Endothelial cell of hepatic sinusoid (primary cell): ENCODE measurements around the gene TMEM263.

Source experiments
- in situ Hi-C: cut with HindIII; loops from 2 replicates; pipeline ENCODE4 v1.10.0; 2017; ENCODE audit warnings: low sequenced_read_pairs

TMEM263 gene

DNA sequence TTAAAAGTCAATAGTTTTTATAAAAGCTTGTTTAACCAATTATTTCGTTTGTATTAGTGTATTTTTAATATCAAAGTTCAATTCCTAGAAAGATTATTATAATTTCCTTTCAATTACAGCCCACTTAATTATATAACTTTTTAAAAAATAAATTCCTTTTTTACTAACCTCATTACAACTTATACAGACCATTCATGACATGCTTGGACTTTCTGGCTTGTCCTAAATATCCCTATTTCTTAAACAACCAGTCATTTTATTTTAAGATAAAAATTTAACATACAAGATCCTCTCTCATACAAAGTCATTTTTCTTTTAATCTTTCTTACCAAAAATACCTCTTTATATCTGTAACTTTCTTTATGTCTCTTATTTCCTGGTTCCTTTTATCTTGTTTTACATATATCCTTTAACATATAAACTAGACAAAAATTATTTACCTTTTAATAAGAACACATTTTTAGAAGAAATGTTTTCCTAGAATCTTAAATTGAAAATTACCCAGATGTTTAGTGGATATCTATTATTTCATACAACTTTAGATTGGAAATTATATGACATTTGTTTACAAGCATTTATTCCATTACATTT is 10.4 kb upstream of the TMEM263 start:
- in situ Hi-C loops: no loop called here

DNA sequence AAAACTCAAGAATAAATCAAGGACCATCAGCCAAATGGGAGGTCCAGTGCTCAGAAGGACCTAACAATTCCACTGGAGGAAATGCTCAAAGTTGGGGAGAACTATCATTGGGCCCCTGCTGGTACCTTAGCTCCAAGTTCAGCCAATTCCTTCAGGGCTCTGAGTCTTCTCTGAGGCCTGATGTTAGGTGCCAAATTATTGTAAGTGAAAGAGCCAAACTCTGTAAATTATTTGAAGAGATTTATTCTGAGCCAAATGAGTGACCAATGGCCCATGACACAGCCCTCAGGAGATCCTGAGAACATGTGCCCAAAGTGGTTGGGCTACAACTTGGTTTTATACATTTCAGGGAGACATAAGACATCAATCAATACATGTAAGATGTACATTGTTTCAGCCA is 8.2 kb upstream of the TMEM263 start:
- in situ Hi-C loops: no loop called here

DNA sequence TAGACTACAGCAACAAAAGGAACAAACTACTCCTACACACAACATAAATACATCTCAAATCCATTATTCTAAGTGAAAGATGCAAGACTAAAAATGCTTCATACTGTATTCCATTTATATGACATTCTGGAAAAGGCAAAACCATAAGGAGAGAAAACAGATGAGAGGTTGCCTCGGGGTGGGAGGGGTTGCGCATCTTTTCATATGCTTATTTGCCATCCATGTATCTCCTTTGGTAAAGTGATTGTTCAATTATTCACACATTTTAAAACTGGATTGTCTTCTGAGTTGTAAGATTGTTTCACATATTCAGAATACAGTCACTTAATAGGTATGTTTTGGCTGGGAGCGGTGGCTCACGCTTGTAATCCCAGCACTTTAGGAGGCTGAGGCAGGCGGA is 5.1 kb upstream of the TMEM263 start:
- in situ Hi-C loops: no loop called here

DNA sequence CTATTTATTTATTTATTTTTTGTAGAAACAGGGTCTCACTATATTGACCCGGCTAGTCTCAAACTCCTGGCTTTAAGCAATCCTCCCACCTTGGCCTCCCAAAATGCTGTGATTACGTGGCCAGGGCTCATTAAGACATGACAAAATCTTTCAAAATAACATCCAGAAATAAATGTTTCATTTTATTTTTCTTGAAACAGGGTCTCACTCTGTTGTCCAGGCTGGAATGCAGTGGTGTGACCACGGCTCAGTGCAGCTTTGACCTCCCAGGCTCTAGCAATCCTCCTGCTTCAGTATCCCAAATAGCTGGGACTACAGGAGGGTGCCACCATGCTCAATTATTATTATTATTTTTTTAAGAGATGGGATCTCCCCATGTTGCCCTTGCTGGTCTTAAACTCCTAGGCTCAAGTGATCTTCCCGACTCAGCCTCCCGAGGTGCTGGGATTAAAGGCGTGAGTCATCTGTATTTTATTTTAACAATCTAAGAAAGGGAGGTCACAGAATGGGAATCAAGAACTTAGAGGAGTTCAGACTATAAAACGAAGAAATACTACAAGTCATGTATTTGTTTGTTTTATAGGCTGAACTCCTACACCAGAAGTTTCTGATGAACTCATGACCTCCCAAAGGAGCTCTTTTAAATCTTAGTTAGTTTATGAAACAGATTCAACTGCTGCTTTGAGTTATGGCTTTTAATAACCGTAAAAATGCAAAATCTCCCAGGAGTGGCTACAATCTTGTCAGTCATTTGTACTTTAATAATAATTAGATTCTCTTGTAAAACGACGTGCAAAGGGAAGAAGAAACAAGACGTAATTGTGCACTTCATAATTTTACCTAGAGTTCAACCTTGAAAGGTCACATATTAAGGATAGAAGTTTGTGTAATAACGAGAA is 2.1 kb upstream of the TMEM263 start:
- in situ Hi-C loops: no loop called here

DNA sequence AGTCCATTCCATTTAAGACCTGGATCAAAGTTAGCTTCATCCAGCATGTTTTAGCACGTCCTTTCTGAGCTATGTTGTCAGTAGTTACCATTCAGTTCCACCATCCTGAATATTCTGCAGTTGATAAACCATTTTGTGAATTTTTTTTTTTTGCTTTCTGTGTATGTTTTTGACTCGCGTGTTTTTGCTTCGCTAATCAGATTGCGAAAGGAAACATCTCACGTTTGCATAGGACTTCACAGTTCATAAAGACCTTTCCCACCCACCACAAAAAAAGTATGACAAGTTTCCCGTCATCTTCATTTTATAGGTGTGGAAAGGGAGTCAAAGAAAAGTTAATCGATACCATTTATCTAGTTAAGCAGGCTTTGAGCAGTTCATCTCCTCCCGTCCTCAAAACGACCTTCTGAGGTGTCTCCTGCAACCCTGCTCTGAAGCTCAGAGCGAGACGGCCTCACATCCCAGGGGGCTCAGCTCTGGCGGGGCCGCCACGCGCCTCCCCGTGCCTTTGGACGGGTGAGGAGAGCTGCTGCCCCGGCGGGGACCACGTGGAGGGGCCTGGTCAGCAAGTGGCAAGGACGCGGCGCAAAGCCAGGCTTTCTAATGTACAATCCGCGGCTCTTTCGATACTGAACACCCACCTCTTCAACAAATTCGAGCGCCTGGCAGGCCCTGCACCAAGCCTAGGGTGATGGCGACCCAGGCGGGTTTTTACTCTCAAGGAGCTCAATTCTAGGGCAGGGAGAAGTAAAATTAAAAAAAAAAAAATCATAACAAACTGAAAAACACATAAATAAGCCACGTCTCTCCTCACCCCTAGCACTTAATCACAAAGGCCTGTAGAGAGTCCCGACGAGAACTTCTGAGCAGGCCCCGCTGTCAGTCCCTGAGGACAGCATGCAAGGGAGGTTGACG is 988 bp upstream of the TMEM263 start:
- in situ Hi-C loops: no loop called here

DNA sequence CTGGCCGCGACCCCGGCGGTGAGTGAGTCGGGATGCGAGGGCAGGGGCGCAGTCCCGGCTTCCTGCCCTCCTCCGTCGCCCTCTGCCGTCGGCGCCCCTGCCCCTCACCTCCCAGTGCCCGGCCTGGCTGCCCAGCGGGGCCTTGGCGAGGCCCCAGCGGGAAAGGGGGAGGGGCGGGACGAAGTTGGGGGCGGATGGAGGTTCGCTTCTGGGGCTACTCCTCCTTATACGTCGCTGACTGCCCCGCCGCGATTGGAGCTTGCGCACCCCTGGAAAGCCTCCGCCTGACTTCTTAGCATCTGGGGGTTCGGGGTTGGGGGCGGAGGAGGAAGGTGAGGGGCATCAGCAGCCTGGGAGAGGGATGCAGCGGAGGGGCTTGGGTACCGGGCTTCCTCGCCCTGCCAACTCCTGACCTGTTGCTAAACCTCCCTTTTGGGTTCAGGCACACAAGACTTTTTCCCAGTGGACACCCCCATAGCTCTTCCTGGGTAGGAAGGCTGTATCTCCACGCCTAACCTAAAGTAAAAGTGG is 406 bp downstream of the TMEM263 start:
- in situ Hi-C loops: no loop called here

DNA sequence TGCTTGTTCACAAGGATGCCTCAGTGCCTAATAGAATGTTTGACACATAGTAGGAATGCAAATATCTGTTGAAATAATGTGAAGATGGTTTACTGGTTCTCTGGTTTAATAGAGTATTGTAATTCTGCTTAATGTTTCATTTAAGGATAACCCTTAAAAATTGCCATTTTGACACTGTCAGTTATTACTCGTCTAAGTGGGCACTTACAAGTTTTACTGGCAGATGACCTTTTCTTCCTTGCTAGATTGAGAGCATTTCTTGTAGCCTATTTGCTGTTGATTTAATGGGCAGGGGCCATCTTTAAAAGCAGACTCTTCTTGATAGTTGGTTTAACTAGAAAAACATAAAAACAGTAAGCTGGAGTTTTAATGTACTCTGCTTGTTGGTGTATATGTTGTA is 1.9 kb downstream of the TMEM263 start:
- in situ Hi-C loops: no loop called here

DNA sequence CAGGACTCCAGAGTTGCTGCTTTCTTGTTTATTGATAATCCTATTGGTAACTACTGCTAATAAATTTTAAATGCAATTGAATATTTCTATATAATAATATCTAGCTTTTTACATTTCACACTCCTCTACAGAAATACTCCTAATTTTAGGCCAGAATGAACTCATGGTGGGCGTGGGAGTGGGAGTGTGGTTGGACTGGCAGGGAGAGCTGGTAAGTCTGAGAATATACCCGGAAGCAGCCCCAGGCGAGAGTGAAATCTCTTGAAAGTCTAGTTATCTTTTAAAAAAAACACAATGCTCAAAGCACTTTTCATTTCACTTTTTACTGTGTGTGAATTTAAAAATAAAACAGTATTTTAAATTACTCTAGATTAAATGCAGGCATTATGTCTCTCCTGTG is 4.7 kb downstream of the TMEM263 start:
- in situ Hi-C loops: no loop called here

DNA sequence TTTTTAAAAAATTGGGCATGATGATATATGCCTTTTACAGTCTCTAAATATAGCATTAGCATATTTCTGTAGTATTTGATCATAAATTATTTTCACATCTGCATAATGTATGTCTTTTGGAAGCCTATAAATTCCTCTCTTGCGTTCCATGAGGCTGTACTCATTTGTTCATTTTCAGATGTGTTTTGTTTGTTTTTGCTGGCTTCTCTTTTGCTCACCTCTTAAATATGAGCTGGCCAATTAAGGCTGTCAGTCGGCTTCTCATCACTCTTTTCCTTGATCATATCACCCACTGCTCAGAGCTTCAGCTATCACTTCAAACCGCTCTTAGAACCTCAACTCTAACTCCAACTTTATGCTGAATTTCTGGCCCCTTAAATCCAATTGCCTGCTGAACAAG is 6.6 kb downstream of the TMEM263 start:
- in situ Hi-C loops: no loop called here

DNA sequence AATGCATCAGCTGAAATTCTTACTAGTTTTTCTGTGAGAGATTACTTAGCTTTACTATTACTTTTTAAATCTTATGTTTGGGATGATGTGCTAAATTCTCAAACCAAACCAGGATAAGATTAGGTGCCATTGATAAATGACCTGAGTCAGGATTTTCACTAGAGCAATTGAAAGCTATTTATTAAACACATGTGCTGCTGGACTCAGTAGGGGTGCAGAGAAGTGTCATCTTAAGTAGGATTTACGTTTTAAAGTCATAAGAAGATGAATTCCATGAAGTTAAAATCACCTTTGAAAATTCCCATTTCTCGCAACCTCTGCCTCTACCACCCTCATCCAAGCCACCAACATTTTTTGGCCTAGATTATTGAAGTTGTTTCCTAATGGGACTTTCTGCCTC is 8.8 kb downstream of the TMEM263 start:
- in situ Hi-C loops: no loop called here

DNA sequence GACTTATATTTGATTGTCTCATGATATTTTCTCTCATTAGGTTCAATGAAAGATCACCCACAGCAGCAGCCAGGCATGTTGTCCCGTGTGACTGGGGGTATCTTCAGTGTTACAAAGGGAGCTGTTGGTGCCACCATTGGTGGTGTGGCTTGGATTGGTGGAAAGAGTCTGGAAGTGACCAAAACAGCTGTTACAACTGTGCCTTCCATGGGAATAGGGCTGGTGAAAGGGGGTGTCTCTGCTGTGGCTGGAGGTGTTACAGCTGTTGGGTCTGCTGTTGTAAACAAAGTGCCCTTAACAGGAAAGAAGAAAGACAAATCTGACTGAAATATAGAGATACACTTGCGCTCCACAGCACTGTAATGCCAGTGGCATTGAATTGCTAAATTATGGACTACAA is 15.4 kb downstream of the TMEM263 start:
- in situ Hi-C loops: no loop called here

DNA sequence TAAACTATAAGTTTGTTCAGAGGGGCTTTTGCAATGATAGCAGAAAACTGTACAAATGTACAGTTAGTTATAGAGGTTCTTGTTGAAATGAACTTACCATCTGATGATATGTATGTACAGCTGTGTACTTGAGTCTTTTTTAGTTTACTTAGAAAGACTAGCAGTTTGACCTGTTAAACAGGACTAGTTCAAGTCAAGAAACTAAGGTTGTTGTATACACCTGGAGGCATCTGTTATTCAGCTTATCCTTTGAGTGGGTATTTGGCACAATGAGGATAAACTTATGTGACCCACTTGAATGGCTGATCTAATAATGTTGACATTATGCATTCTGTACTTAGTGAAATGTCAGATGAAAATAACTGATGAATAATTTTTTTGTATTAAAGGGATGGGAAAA is 17.8 kb downstream of the TMEM263 start:
- in situ Hi-C loops: no loop called here

DNA sequence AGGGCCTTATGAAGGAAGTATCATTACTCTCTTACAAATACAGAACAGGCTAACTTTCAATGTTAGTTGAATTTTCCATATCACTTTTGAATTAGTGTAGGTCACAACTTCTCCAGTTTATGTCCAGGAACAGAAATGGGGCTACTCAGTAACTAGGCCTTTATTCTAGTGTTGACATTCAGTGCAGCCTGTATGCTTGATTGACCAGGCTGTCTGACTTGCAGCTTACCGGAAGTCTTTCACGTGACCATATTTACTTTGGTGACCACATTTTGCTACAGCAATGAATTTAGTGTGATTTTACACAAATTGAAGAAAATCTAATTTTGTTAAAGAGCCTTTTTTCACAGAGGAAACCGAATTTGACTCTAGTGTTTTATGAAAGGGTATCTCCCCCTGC is 18.8 kb downstream of the TMEM263 start:
- in situ Hi-C loops: no loop called here

DNA sequence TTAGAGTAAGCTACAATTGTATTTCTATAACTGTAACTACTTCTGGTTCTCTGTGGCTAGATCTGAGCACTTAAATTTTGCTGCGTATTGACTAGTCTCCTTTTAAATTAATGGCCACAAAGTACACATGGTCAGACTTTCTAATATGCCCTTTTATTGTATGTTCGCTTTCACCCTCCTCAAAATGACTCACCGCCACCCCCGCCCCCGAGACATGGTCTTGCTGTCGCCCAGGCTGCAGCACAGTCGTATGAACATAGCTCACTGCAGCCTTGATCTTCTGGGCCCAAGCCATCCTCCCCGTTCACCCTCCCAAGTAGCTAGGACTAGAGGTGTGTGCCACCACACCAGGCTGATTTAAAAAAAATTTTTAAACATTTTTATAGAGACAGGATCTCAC is 19.4 kb downstream of the TMEM263 start:
- in situ Hi-C loops: no loop called here

DNA sequence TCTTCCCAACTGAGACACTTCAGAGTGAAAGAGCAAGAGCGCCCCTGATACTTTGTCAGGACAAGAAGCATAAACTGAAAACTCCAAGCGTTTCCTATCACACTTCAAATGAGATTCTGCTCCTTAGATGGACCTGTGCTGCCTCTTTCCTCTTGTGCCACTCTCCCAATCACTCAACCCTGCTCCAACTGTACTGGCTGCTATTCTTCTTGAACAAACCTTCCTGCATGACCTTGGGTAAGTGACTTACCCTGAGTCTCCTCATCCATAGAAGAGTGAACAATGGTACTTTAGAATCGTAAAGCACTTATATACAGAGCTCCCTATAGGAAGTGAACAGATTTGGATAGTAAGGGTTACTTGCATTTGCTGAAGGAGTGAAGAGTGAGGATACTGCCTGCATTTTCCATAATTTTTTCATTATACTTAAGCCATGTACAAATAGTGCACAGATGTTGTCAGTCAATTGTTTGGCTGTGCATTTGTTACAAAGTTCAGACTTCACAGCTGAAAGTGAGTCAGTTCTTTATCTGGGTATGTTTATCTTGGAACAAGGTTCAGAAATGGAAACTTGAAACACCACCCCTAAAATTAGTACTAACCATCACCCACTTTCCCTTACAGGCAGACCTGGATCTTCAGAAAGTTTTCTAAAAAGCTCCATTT is 20.4 kb downstream of the TMEM263 start:
- in situ Hi-C loops: no loop called here

DNA sequence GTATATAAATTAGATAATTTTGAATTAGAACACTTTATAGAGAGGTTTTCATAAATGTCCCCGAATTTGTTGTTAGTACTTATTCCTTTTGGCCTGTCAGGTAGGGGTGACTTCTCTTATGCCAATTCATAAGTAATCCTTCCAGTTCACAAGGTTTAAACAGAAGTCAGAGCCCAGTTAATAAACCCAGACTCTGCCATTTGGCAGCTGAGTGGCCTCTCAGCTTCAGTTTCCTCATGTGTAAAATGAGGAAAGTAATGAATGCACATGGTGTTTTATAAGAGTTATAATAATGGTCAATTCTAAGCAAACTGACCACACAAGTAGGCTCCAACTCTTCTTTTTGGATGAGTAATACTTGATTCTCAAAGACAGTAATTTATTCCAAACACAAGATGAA is 21.0 kb downstream of the TMEM263 start:
- in situ Hi-C loops: no loop called here

DNA sequence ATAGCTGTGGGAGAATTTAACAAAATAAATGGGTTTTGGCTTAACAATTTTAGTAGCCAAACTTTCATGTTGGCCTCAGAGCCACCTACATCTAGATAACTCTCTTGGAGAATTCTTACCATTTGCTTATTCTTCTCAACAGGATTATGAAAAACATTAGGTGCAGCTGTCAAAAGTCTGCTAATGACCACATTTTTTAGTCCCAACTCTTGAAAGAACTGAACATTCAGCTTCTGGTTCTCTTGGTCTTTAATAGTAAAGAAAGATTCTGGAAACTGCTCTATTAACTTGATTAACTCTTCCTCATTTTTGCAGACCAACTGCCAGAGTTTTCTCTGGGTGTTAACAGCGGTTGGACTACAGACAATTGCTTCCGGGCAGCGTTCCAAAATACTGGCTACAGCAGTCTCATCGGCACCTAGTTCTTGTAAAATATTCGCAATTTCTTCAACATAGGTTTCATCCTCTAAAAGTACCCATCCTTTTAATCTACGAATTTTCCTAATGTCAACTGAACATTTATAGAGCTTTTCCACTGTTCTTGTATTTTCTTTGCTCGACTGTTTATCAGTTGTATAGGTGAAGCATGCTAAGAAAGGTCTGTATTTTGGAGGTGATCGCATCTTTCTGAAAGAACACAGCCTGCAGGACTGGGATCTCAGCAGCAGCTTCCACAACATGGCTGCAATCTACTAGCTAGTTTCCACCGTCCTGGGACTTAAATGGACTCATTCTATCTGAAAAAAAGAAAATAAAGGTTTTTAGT is 22.5 kb downstream of the TMEM263 start:
- in situ Hi-C loops: no loop called here

DNA sequence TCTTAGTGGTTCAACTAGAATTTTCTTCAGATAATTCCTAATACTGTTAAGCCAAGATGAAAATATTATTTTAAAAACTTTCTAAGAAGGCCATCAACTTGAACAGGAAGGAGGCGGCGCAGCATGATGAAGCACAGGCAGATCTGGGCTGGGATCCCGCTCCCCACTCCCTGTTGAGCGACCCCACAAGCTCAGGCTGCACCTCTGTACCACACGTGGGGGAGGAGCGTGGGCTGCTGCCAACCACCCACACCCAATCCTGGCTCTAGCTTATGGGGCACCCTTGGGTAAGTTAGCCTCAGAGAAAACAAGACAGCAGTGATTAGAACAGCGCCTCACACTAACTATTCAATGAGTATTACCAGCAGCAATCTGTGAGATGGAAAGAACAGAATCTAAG is 25.2 kb downstream of the TMEM263 start:
- in situ Hi-C loops: no loop called here

DNA sequence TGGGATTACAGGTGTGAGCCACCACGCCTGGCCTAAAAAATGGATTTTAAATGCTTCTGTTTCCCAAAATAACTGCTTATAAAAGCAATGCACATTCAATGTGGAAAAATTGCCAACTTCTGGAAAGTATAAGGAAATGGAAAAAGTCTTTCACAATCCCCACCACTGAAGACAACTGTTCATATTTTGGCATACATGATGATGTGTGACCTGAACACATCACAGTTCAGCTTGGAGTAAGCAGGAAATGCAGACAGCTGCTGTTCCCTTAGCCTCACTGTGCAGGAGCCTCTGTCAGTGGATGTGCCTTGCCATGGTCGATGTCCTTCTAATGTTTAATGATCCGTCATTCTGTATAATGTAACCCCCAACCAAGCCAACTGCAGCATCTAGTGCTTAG is 26.1 kb downstream of the TMEM263 start:
- in situ Hi-C loops: no loop called here

DNA sequence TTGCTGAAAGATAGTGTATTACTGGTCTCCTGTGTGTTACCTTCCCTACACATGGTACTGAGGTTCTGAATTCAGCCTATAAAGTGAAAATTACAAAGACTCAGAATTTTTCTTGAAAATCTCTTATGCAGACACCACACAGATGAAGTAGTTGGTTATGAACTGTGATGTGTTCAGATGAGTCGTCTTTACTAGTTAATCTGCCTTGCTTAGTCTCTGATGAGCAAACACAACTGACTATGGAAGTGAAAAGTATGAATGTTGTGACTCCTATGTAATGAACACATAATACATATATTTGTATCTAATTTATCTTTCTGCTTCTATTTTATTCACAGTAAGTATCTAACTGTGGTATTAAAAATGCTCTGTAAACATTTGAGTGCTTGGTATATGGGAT is 26.5 kb downstream of the TMEM263 start:
- in situ Hi-C loops: no loop called here
